ENCODE measurements around the gene PARL.

PARL gene

GRCh38 chr3:183906234-183906921 lies 21.7 kb upstream of the PARL start:
- no peak for DNase-seq (ENCODE audit: low spot score)
- TF ChIP-seq CTCF (IDR thresholded peaks at IDR 0.05; ENCODE audit: extremely low read depth, missing control alignments): no peak

- TF ChIP-seq CTCF (IDR thresholded peaks at IDR 0.05; ENCODE audit: extremely low read depth, missing control alignments): no peak
- DNase-seq (ENCODE audit: low spot score): no peak
These were observed 20.4 kb upstream of the PARL start for GRCh38 chr3:183904833-183905780.

- no peak for TF ChIP-seq CTCF (IDR thresholded peaks at IDR 0.05; ENCODE audit: extremely low read depth, missing control alignments)
- no peak for DNase-seq (ENCODE audit: low spot score)
These were observed 13.3 kb upstream of the PARL start for GRCh38 chr3:183898028-183898431.

- no peak for TF ChIP-seq CTCF (IDR thresholded peaks at IDR 0.05; ENCODE audit: extremely low read depth, missing control alignments)
- DNase-seq (ENCODE audit: low spot score): no peak
These were observed 12.9 kb upstream of the PARL start for GRCh38 chr3:183897606-183898005.

- TF ChIP-seq CTCF (IDR thresholded peaks at IDR 0.05; ENCODE audit: extremely low read depth, missing control alignments): no peak
- no peak for DNase-seq (ENCODE audit: low spot score)
These were observed 11.9 kb upstream of the PARL start for GRCh38 chr3:183896610-183897009.

- no peak for DNase-seq (ENCODE audit: low spot score)
These were observed 11.5 kb upstream of the PARL start for GRCh38 chr3:183896184-183896583.

More at GRCh38 chr3:183896184-183896583, 11.5 kb upstream of the PARL start:
- no peak for TF ChIP-seq CTCF (IDR thresholded peaks at IDR 0.05; ENCODE audit: extremely low read depth, missing control alignments)

Measured in GM20000 (cell line).